C4-2B (cell line): ENCODE measurements around the gene LRRTM4.

Experiments
- H3K27ac ChIP-seq: fragments of 450-650 bp; 2 replicates; pipeline ENCODE4 v1.5.1; 2017
- CTCF ChIP-seq: fragments of 450-650 bp; conservative IDR thresholded peaks from 2 replicates; pipeline ENCODE4 v1.5.1; 2017; ENCODE audit warnings: mild to moderate bottlenecking
- ZFX ChIP-seq: fragments of 450-650 bp; IDR thresholded peaks from 2 replicates; pipeline ENCODE4 v1.6.1; 2017

LRRTM4 gene

GRCh38 chr2:77294474-77294873, 227.7 kb downstream of the LRRTM4 start:
- H3K27ac ChIP-seq = no peak overlapping the region
- no peak for TF ChIP-seq CTCF
- no peak for TF ChIP-seq ZFX

DNA sequence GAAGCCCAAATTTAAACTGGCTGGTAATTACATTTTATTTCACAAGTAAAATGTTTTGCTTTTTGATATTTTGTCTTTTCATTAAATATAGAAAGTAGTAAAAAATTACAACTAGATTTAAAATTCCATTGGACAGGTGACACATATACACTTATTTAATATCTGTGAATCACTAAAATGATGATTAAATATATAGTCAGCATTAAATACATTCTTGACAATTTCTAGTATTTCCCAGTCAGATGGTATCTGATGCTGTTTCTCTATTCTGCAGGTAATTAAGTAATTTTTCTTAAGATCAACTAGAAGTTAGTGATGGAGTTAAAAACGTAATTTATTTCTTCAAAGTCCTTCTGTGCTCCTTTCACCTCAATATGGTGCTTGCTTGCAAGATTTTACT, 237.8 kb downstream of the LRRTM4 start:
- TF ChIP-seq CTCF (no peak), ZFX (no peak)

GRCh38 chr2:77271262-77271661, 250.9 kb downstream of the LRRTM4 start:
- no peak for TF ChIP-seq ZFX
- no peak for TF ChIP-seq CTCF
- no peak overlapping the region for H3K27ac ChIP-seq

More for the DNA sequence above, 237.8 kb downstream of the LRRTM4 start:
- no peak overlapping the region for H3K27ac ChIP-seq

DNA sequence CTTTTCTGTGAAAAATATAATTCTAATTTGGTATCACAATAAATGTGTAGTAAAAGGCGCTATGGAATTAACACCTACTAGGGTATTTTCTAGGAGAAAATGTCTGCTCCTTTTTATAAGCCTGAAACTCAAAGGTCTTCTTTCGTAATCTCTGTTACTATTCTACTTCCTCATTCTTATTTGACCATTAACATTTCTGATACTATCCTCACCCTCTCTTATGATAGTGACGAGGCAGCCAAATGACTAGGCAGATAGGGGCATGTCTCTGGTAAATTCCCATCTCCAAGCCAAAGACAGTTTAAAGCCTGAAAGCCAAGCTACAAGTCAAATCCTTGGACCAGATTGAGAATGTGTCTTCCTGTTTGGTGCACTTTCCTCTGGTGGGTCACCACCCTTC, 251.7 kb downstream of the LRRTM4 start:
- no peak overlapping the region for H3K27ac ChIP-seq
- TF ChIP-seq CTCF (no peak), ZFX (no peak)

- TF ChIP-seq CTCF = no peak
- H3K27ac ChIP-seq = no peak overlapping the region
These were observed 253.6 kb downstream of the LRRTM4 start for GRCh38 chr2:77268626-77269025.

DNA sequence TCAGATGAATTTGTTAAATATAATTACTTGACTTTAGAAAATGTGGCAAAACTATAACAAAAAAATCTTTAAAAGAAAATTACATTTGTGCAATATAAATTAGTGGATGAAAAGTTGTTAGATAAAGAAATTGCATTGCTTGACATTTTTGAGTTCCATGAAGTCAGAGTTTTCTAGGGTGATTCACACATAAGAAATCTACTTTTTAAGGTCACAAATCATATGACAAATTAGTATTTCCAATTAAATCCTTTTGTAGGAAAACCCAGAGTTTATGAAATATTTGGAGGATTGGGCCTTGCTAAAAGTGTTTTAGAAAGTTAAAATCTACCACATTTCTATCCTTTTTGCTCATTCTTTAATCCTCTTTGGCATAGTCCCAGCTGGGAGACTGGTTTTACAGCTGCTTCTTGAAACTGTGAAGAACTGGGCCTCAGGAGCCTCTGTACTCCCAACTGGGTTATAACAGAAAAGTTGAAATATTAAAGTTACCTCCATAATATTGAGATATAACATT, 289.2 kb downstream of the LRRTM4 start:
- no peak for TF ChIP-seq ZFX
- TF ChIP-seq CTCF = no peak
- no peak overlapping the region for H3K27ac ChIP-seq

DNA sequence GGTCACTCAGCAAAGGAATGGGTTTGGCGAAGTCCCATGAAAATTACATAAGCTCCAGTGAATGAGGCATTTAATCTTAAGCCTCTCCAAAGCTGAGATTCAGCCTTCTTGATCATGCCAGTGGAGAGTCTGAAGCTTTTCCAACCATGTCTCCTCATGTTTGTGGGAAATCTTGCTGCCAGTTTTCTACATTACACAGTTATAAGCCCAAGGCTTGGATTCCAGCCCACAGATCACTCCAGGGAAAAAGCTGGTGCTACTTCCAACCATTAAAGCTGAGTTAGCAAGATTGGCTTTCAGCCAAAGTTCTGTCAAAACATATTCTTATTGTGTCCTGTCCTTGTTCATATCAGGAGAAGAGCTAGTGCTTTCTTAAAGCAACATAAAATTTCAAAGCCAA, 293.8 kb downstream of the LRRTM4 start:
- TF ChIP-seq CTCF (no peak), ZFX (no peak)
- H3K27ac ChIP-seq = no peak overlapping the region
